ENCODE results near the gene PPP1R12C.

- TF ChIP-seq CTCF (conservative IDR thresholded peaks at IDR 0.05) (no peak), ZFX (IDR thresholded peaks at IDR 0.05) (no peak)
These were observed 17.6 kb downstream of the PPP1R12C start for GRCh38 chr19:55099557-55100506.
